Osteocyte (in vitro differentiated cells): ENCODE data around the gene LRRN2. TPM values are rescaled to one million over a fixed set of nuclear protein-coding genes. Genes with fewer than 3 reads are reported as not detected.

Source experiments
- DNase-seq: peaks from one replicate; pipeline ENCODE4 v3.0.0; 2021; ENCODE audit warnings: mixed read lengths; ENCODE audit not compliant: unreplicated experiment; ENCODE audit errors: extremely low spot score
- H3K27ac Mint-ChIP-seq: one replicate; pipeline ENCODE4 v1.8.0; 2021; ENCODE audit warnings: mild to moderate bottlenecking, mixed read lengths; ENCODE audit not compliant: unreplicated experiment
- H3K27me3 Mint-ChIP-seq: one replicate; pipeline ENCODE4 v1.8.0; 2021; ENCODE audit warnings: mixed read lengths; ENCODE audit not compliant: unreplicated experiment
- H3K36me3 Mint-ChIP-seq: one replicate; pipeline ENCODE4 v1.8.0; 2021; ENCODE audit warnings: mixed read lengths; ENCODE audit not compliant: unreplicated experiment
- H3K4me1 Mint-ChIP-seq: one replicate; pipeline ENCODE4 v1.8.0; 2021; ENCODE audit warnings: mixed read lengths; ENCODE audit not compliant: unreplicated experiment
- H3K4me3 Mint-ChIP-seq: one replicate; pipeline ENCODE4 v1.8.0; 2021; ENCODE audit warnings: mild to moderate bottlenecking, moderate library complexity, mixed read lengths; ENCODE audit not compliant: unreplicated experiment
- H3K9me3 Mint-ChIP-seq: one replicate; pipeline ENCODE4 v1.8.0; 2021; ENCODE audit warnings: mixed read lengths; ENCODE audit not compliant: unreplicated experiment
- total RNA-seq: library from RNA; stranded (reverse); gene quantifications from 2 replicates; pipeline ENCODE4 v1.2.1, GENCODE V29; 2021
- TF ChIP-seq, protein P1 (sequence below): fragments of 200-600 bp; sonication (generic); IDR thresholded peaks from 2 replicates; pipeline ENCODE4 v1.5.0; 2021; ENCODE audit warnings: antibody characterized with exemption, mild to moderate bottlenecking, moderate library complexity

Gene LRRN2
- total RNA-seq, 1 donor from 2014 or later: not detected

DNA sequence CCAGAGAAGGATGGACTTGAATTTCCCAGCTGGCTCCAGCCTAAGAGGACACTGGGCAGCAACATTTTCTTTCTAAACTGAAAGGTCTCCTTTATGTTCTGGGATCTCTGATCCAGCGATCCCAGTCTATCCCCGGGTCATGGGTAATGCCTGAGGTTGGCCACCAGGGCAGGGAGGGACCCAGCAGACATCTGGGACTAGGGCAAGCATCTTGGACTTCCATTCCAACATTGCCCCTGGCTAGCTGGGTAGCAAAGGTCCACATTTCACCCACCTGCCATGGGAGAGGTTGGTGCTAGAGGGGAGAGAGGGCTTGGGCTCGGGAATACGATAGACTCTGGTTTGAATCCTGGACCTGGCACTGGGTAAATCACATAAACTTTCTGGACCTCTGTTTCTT is 84.6 kb downstream of the LRRN2 start:
- H3K36me3 Mint-ChIP-seq: no peaks in the 10 kb centered on the region
- TF ChIP-seq, protein P1, sequence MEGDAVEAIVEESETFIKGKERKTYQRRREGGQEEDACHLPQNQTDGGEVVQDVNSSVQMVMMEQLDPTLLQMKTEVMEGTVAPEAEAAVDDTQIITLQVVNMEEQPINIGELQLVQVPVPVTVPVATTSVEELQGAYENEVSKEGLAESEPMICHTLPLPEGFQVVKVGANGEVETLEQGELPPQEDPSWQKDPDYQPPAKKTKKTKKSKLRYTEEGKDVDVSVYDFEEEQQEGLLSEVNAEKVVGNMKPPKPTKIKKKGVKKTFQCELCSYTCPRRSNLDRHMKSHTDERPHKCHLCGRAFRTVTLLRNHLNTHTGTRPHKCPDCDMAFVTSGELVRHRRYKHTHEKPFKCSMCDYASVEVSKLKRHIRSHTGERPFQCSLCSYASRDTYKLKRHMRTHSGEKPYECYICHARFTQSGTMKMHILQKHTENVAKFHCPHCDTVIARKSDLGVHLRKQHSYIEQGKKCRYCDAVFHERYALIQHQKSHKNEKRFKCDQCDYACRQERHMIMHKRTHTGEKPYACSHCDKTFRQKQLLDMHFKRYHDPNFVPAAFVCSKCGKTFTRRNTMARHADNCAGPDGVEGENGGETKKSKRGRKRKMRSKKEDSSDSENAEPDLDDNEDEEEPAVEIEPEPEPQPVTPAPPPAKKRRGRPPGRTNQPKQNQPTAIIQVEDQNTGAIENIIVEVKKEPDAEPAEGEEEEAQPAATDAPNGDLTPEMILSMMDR: no peak
- no peaks in the 10 kb centered on the region for H3K4me1 Mint-ChIP-seq
- no peak overlapping the region for H3K4me3 Mint-ChIP-seq
- peaks cover 45% of the 10 kb centered on the region for H3K27me3 Mint-ChIP-seq
- H3K27ac Mint-ChIP-seq: no peak overlapping the region
- H3K9me3 Mint-ChIP-seq: no peaks in the 10 kb centered on the region
- DNase-seq: no peak

DNA sequence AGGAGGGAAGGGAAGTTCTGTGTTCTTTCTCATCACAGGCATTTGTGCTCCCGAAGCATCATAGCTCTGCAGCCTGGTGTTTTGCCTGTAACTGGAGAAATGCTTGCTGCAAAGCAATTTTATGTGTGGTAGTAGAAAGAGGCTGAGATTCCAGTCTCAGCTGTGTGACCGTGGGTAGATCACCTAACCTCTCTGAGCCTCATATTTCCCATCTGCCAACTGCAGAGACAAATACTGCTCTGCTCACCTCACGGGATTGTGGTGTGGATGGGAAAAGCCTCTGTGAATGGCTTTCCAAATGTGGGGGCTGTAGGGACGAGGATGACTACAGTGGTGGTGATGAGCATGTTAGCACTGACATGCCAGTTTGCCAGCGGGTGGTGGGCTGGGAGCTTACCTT is 85.3 kb downstream of the LRRN2 start:
- Mint-ChIP-seq H3K9me3 (no peaks in the 10 kb centered on the region), H3K27ac (no peak overlapping the region), H3K4me3 (no peak overlapping the region), H3K4me1 (no peaks in the 10 kb centered on the region), H3K27me3 (peaks cover 38% of the 10 kb centered on the region), H3K36me3 (no peaks in the 10 kb centered on the region)
- DNase-seq: no peak
- TF ChIP-seq, protein P1: no peak

GRCh38 chr1:204599596-204599995 is 85.9 kb downstream of the LRRN2 start:
- TF ChIP-seq, protein P1: no peak
- H3K36me3 Mint-ChIP-seq: no peaks in the 10 kb centered on the region
- no peaks in the 10 kb centered on the region for H3K4me1 Mint-ChIP-seq
- no peak for DNase-seq
- no peak overlapping the region for H3K27ac Mint-ChIP-seq
- H3K9me3 Mint-ChIP-seq: no peaks in the 10 kb centered on the region
- H3K4me3 Mint-ChIP-seq: no peak overlapping the region
- H3K27me3 Mint-ChIP-seq: peaks cover 38% of the 10 kb centered on the region

- no peak overlapping the region for H3K27ac Mint-ChIP-seq
- TF ChIP-seq, protein P1: no peak
- no peak overlapping the region for H3K4me3 Mint-ChIP-seq
- no peaks in the 10 kb centered on the region for H3K9me3 Mint-ChIP-seq
- H3K27me3 Mint-ChIP-seq: peaks cover 33% of the 10 kb centered on the region
- no peak for DNase-seq
- no peaks in the 10 kb centered on the region for H3K36me3 Mint-ChIP-seq
- no peaks in the 10 kb centered on the region for H3K4me1 Mint-ChIP-seq
Observed at GRCh38 chr1:204599098-204599497, 86.4 kb downstream of the LRRN2 start.

DNA sequence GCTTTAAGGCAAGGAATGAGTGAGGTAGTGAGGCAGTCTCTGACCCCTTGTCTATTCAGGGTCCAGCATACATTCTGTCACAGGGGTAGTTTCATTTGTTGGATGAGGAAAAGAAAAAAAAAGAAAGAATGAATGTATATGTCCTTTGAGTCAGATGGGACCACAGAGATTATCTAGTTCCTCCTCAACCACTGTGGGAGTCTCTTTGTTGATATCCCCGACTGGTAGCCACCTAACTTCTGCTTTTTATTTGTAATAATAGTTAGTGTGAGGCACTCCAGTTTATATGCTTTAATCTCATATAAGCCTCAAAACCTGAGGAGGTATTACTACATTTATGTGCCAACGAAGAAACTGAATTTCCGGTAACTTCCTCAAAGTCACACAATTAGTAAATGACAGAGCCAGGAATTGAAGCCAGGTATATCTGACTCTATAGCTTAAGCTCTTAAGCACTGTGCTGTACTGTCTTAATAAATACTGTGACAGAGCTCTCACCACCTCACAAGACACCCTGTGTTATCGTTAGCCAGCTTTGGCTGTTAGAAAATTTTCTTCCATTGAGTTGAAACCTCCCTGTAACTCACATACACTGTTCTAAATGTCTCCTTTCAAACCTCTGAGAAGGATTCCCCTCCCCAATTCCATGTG is 87.1 kb downstream of the LRRN2 start:
- H3K27ac Mint-ChIP-seq: no peak overlapping the region
- no peaks in the 10 kb centered on the region for H3K4me1 Mint-ChIP-seq
- no peak overlapping the region for H3K4me3 Mint-ChIP-seq
- peaks cover 32% of the 10 kb centered on the region for H3K27me3 Mint-ChIP-seq
- H3K36me3 Mint-ChIP-seq: no peaks in the 10 kb centered on the region
- DNase-seq: no peak
- H3K9me3 Mint-ChIP-seq: no peaks in the 10 kb centered on the region
- TF ChIP-seq, protein P1: no peak
